Inflammatory macrophage treated with lipopolysaccharide for 1 hour (primary cell): ENCODE measurements around the gene RIMKLA.

Experiments used
- DNase-seq, 2 donors: peaks; one replicate each; pipeline ENCODE4 v3.0.0-alpha.2; 2020 to 2022

Gene RIMKLA

DNA sequence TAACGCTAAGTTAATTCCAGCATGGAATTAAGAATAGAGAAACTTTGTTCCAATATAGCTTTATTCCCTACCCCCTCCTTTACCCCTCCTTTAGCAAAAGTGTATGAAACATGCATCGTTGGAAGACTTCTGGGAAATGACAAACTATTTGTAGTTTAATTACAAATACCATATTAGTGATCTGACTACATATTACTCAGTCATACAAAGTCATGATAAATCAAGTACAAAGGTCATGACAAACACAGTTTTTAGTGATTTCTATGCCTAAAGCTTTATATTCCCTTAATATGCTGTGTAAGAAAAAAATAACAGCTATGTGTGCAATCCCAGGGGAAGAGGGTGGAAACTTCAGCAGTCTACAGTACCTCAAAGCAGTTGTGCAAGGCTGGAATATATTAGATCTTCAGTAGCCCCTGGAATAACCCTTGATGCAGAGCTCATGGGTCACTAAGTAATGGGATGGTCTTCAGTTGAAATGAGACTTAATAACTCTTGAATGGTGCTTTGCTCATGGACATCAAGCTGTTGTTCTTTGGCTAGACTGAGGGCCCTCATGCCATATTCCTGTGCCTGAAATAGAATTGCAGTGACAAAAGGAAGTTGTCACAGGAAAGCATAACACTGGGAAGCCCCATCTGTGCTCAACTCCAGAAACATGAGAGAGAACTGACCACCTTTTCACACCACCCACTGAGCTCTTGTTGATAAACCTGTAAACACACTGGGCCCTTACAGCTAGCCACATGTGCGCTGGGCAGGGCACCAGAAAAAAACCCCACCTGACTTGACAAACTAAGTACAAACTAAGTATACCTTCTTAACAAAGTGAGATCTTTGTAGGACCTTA is 49.9 kb downstream of the RIMKLA start:
- DNase-seq = peak; percentile 28 to 67

GRCh38 chr1:42431514-42431913 is 50.9 kb downstream of the RIMKLA start:
- no peak for DNase-seq

- DNase-seq = no peak
These were observed 52.1 kb downstream of the RIMKLA start for GRCh38 chr1:42432714-42433113.

DNA sequence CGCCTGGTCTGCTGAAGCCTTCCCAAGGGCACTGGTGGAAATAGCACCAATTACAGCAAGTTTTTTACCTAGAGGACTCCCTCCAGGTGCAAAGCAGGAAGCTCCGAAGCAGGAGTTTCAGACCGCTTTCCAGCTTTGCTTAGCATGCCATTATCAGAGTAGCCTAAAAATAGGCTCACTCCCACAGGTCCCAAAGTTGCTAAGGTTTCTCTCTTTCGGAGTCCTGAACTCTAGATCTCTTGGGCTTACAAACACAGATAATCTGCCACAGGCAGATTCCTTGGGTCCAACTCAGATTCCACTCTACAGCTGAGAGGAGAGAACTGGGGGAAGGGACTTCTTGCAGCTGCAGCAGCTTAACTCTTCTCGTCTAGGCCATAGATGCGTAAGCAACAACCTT is 52.8 kb downstream of the RIMKLA start:
- DNase-seq = no peak

GRCh38 chr1:42434340-42434739 is 53.7 kb downstream of the RIMKLA start:
- DNase-seq = no peak

DNA sequence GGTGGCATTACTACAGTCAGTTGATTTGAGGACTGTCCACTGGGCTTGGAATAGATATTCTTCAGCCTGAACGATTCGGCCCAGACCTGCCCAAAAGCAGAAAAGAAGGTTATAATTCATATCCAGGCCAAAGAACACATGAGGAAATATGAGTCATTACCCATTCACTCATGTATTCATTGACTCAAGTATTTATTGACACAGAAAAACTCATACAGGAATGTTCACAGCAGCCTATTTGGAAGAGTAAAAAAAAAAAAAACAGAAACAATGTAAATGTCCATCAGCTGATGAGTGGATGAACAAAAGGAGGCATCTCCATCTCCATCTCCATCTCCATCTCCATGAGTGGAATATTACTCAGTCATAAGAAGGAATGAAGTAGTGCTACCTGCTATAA is 59.3 kb downstream of the RIMKLA start:
- DNase-seq = no peak

GRCh38 chr1:42442662-42443061 is 62.1 kb downstream of the RIMKLA start:
- peak; percentile 65 to 70 for DNase-seq

GRCh38 chr1:42449256-42449655 is 68.7 kb downstream of the RIMKLA start:
- no peak for DNase-seq

GRCh38 chr1:42450061-42450460 is 69.5 kb downstream of the RIMKLA start:
- no peak for DNase-seq

DNA sequence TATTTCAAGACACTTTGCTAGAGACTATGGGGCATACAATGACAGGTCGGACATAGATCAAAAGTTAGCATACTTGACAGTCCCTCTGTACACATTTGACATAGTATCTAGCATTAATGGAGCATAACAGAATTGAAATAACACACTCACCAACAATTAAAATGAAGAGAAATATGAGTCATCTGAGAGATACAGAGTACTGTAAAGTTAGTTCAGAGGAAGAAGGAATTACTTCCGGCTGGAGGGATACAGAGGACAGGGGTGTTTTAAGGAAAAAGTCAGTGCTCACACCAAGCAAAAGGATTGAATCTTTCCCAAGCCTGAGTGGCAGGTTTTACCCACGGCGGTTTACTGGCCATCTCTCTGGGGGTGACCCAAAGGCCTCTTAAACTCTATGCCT is 72.8 kb downstream of the RIMKLA start:
- no peak for DNase-seq

DNA sequence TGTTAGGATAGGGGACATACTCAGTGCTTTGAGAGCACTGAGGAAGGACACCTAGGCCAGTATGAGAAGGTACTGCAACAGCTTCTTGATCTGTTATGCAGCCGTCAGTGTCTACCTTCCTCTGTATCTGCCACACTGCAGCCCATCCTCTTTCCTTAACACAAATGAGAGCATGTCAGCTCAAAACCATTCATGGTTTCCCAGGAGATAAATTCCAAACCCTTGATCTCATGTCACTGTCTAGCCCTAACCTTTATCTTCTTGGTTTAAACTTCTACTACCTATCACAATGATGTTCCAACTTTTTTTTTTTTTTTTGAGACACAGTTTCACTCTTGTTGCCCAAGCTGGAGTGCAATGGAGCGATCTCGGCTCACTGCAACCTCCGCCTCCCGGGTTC is 73.8 kb downstream of the RIMKLA start:
- no peak for DNase-seq

- DNase-seq = peak; percentile 84 to 89
These were observed 75.6 kb downstream of the RIMKLA start, which contains the start of the genes PPCS and ZMYND12 for GRCh38 chr1:42456010-42456753. TSS of gene PPCS (plus strand) at chr1:42456543. CDS start at chr1:42456566, 23 bp downstream. TSS of gene ZMYND12 (minus strand) at chr1:42456022. CDS start at chr1:42455997, 25 bp downstream.

DNA sequence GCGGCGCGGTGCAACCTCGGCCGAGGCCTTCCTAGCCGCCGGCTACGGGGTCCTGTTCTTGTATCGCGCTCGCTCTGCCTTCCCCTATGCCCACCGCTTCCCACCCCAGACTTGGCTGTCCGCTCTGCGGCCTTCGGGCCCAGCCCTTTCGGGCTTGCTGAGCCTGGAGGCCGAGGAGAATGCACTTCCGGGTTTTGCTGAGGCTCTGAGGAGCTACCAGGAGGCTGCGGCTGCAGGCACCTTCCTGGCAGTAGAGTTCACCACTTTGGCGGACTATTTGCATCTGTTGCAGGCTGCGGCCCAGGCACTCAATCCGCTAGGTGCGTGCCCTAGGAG is 76.1 kb downstream of the RIMKLA start:
- DNase-seq = peak; percentile 54 to 56

GRCh38 chr1:42461196-42461595 is 80.6 kb downstream of the RIMKLA start:
- DNase-seq = no peak

DNA sequence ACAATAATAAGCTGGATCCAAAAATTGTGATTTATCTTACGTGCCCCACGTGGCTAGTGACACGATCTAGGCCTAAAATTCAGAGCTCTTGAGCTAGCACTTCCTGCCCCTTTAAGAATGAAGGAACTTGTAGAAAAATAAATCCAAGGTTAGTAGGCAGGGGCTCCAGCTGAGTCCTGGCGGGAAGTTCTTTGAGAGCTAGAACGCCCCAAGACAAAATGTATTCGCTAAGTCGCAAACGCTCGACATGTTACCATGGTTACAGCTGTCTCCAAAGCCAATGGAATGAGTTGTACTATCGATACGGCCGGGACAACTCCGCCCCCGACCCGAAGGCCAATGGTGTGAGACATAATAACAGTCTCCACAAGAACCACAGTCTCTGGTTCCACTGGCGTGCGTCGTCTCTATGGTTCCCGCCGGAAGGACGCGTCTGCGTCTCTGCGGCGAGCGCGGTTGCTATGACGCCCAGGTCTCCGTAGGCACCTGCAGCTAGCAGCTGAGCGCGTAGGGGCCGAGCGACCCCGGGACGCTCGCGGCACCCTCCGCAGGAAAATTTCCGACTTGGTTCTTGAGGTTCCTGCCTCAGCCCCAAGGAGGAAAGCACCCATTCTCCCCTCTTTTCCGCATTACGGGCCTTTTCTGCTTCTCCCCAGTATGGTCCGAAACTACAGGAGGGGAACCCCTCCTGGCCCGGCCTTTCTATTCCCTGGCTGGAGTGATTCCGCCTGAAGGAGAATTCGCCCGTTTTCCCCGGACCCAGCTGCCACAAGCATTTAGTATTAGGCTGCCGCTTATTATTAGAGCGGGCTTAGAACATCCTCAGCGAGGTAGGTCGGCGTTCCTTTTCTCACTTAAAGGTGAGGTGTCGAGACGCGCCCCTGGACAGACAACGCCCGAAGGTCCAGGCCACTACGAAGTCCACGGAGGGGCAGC is 82.5 kb downstream of the RIMKLA start, which contains the start of gene CCDC30:
CCDC30 (plus strand) TSS at position 459 of the 936 bp plus-strand sequence. CDS start 17,266 bp downstream, outside the sequence.
- DNase-seq = peak; percentile 95 to 97

DNA sequence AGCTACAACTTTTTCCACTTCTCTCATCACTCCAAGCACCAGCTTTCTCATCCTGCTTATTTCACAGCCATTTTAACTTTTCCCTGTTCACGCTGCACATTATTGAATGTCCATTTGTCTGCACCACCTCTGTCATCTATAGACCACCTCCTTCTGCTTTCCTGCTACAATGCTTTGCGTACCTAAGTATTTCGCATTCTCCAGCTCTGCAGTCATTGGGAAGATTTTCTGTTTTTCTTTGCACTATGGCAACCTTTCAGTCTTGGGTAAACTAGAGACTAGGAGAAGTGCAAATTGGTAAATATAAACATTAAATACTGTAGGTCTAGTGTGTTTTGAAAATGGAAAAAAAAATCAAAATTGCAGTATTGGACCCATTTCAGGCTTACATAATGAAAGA is 83.3 kb downstream of the RIMKLA start:
- DNase-seq = no peak

- DNase-seq = no peak
These were observed 85.4 kb downstream of the RIMKLA start for GRCh38 chr1:42466030-42466429.

GRCh38 chr1:42469727-42470126 is 89.1 kb downstream of the RIMKLA start:
- DNase-seq = no peak
